Right cardiac atrium (tissue), 5 donors: ENCODE measurements around the gene NR1D1. TPM values are rescaled to one million over a fixed set of nuclear protein-coding genes. Genes with fewer than 3 reads are reported as not detected.
A peak's percentile ranks its signal among the peaks of the same experiment; 100 is the strongest.

Experiments used
- ATAC-seq, 2 donors: fragments of 200-7000 bp; cut with Tn5 transposase; one replicate each; pipeline versions ENCODE4 v1.8.0 to v1.9.1; 2020; ENCODE audit warnings: moderate library complexity in 2 of 2, mild to moderate bottlenecking in 1 of 2
- DNase-seq, 3 donors: peaks; one replicate each; pipeline ENCODE4 v3.0.0-alpha.2; 2020
- H3K27ac ChIP-seq: one replicate; pipeline ENCODE4 v1.5.1; 2013; ENCODE audit warnings: mild to moderate bottlenecking, low read length, control low read depth, moderate library complexity
- H3K27me3 ChIP-seq: one replicate; pipeline ENCODE4 v1.6.1; 2013; ENCODE audit not compliant: control insufficient read depth, insufficient read depth
- H3K4me1 ChIP-seq: one replicate; pipeline ENCODE4 v1.6.1; 2013; ENCODE audit warnings: low read length; ENCODE audit not compliant: control insufficient read depth, insufficient read depth
- H3K4me3 ChIP-seq: one replicate; pipeline ENCODE4 v1.5.1; 2013; ENCODE audit warnings: low read length, control low read depth
- H3K9me3 ChIP-seq: one replicate; pipeline ENCODE4 v1.6.1; 2013; ENCODE audit warnings: low read length; ENCODE audit not compliant: control insufficient read depth
- WGBS: extraction: QIAGEN DNeasy Blood & Tissue Kit; methylation state at CpG from one replicate; pipeline ENCODE4 v1.1.7; 2013; 5-methylcytosine and 5-hydroxymethylcytosine counted together
- intact Hi-C, 4 donors: fragments of 100-400 bp; cut with DNase I; formaldehyde crosslinking; loops; one replicate each; pipeline versions ENCODE4 v1.11.0 to v1.14.0; 2022 to 2023
- polyA plus RNA-seq: library from polyadenylated mRNA; stranded (reverse); fragments of 200-250 nt; gene quantifications from one replicate; pipeline ENCODE4 v1.2.3, GENCODE V29; 2013
- total RNA-seq, 4 donors: library from RNA; stranded (reverse); fragmentation: NEBNext Ultra II Directional; extraction: Animal tissue kit (Norgen Biotek cat#: 25700); gene quantifications; one replicate each; pipeline ENCODE4 v1.2.1, GENCODE V29; 2021
- donor health status: healthy with polysubstance abuse.
- donor health status: DM: no; HTN: yes; CAD: no.
- donor health status: DM: no; HTN: no; CAD: no.
- donor health status: DM: no; HTN: yes; CAD: no; lungs with severe emphysema.
- donor health status: DM: yes; HTN: yes; CAD: no.

NR1D1 gene
- total and polyA plus RNA-seq, 5 donors = 10.2 to 25.1 (median 16.4) TPM

DNA sequence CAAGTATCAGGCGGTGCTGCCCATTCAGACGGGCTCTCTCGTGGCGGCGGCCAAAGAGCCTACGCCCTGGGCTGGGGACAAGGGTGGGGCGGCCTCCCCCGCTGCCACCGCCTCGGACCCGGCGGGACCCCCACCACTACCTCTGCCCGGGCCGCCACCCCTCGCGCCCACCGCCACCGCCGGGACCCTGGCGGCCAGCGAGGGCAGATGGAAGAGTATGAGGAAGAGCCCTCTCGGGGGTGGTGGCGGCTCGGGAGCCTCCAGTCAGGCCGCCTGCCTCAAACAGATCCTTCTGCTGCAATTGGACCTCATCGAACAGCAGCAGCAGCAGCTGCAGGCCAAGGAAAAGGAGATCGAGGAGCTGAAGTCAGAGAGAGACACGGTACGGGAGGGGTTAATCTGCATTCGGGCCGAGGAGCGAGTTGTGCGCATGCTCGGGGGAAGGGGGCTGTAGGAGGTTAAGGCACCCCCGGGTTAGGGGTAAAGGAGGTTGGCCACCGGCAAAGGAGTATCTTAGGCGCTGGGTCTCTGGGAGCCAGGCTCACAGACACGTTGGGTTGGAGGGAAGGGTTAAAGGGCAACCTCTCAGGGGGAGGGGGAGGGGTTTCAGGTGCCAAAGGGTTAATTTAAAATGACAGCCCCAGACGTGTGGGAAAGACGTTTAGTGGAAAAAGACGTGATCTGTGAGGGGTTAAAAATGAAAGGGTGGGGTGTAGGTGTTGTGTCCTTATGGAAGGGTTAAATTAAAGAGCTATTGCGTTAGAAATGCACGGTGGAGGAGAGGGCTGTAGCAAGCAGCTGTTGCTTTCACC lies 22.8 kb upstream of the NR1D1 start:
- Histone ChIP-seq H3K27ac (peak overlapping the region; percentile 85), H3K9me3 (no peaks in the 10 kb centered on the region), H3K4me1 (no peaks in the 10 kb centered on the region), H3K27me3 (no peaks in the 10 kb centered on the region), H3K4me3 (peak overlapping the region; percentile 69)
- peak; percentile 10 to 29 for ATAC-seq
- DNase-seq = peak; percentile 49 to 79 (median 75)
- intact Hi-C loops = no loop called here
- WGBS = under 1% methylated on average over 43 of the region's 43 CpGs

DNA sequence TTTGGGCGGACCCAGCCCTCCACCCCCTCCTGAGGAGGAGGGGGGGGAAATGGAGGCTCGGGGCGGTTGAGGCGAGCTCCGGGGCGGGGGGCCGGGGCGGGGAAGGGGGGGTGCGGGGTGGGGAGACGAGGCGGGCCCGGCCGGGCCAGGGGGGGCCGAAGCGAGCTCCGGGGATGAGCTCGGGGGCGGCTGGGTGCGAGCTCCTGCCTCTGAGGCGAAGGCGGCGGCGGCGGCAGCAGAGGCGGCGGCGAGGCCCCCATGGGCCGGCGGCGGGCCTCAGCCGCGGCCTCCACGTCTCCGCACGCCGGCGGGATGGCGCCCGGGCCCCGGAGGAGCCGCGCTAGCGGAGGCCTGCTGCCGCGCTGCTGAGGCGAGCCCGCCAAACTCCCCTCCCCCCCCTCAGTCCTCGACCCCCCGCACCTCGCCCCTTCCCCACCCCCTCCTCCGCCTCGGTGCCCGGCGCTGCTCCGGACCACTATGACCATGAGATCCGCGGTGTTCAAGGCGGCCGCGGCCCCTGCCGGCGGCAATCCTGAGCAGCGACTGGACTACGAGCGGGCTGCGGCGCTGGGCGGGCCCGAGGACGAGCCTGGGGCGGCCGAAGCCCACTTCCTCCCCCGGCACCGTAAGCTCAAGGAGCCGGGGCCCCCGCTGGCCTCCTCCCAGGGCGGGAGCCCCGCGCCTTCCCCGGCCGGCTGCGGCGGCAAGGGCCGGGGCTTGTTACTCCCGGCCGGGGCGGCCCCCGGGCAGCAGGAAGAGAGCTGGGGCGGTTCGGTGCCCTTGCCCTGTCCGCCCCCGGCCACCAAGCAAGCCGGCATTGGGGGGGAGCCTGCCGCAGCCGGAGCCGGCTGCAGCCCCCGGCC lies 22.0 kb upstream of the NR1D1 start:
- Histone ChIP-seq H3K4me1 (no peaks in the 10 kb centered on the region), H3K27ac (peak overlapping the region; percentile 85), H3K4me3 (peak overlapping the region; percentile 69), H3K27me3 (no peaks in the 10 kb centered on the region), H3K9me3 (no peaks in the 10 kb centered on the region)
- intact Hi-C loops = no loop called here
- peak; percentile 56 to 64 for ATAC-seq
- DNase-seq = peak; percentile 69 to 85 (median 84)
- under 1% methylated on average over 96 of the region's 97 CpGs for WGBS

DNA sequence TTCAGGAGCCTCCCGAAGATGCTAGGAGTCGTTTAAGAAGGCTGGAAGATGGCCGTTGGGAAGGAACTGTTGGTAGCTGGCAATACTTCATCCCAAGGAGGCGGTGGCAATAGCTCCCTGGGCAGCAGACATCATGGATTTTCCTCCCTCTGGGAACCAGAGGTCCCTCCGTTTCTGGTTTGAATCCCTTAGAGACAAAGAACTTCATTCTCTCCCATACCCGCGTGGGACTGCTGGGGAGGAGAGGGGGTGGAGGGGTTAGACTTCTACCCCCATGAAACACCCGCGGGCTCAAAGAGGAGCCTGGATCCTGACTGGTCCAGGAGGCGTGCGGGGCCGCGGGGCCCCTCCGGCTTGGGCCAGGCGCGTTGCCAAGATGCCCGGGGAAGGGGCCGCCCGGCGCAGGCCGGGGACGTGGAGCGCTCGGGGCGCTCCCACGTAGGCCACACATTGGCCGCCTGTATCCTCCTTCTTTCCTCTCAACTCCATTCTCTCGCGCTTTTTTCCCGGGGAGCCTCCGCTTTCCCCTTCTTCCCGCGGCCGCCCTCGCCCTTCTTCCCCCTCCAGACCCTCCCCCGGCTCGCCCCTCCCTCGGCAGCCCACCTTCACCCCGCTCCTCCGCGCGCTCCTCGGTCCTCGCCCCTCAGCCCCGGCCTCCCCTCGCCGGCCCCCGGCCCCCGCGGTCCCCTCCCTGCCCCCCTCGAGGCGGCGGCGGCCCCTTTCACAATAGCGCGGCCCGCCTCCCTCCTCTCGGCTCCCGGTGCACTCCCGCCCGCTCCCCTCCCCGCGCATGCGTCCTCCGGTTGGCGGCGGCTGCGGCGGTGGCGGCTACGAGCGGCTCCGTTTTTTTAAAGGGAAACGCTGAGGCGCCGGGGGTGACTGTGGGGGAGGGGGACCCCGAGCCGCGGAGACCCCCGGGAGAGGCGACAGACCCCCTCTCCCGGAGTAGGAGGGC lies 21.1 kb upstream of the NR1D1 start, which contains the start of gene MSL1:
MSL1 (plus strand) TSS at position 791 of the 955 bp plus-strand sequence. CDS start 642 bp downstream, outside the sequence.
- DNase-seq (peak; percentile 89 to 97 (median 96)), ATAC-seq (peak; percentile 92)
- intact Hi-C loops = no loop called here
- peak within 1 kb of the TSS; percentile 69 for H3K4me3 ChIP-seq
- peak within 1 kb of the TSS; percentile 95 for H3K27ac ChIP-seq
- no peaks in the 10 kb centered on the region for H3K27me3 ChIP-seq
- no peaks in the 10 kb centered on the region for H3K4me1 ChIP-seq
- H3K9me3 ChIP-seq = no peaks in the 10 kb centered on the region
- 1% methylated on average over 82 of the region's 82 CpGs for WGBS

DNA sequence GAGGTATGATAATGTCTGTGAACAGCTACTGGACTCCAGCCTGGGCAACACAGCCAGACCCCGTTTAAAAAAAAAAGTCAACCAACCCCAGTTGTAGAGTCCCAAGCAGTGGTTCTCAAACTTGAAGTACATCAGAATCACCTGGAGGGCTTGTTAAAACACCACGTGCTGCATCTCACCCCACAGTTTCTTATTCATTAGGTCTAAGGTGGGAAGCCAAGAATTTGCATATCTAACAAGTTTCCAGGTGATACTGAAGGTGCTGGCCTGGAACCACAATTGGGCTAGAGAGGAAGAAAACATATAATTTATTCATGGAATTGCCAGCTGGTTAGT lies 14.7 kb upstream of the NR1D1 start:
- Histone ChIP-seq H3K27me3 (no peaks in the 10 kb centered on the region), H3K4me3 (no peak overlapping the region), H3K4me1 (peaks cover 11% of the 10 kb centered on the region), H3K27ac (no peak overlapping the region), H3K9me3 (no peaks in the 10 kb centered on the region)
- DNase-seq = no peak
- 54% methylated on average over 2 of the region's 2 CpGs for WGBS
- intact Hi-C loops = no loop called here
- ATAC-seq = no peak

DNA sequence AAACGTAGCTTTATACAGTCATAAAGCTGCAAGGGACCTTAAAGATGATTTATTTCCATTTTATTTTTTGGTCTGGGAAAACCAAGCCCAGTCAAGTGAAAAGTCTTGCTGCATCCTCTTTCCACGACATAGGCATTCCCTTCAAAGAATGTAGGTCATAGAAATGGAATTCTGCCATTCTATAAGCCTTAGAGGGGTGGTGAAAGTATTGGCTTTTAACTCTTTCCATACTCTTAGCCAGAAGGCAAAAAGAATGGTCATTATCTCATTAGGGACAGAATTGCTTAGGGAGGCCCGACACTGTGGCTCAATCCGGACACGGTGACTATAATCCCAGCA lies 13.5 kb upstream of the NR1D1 start:
- no peak for ATAC-seq
- Histone ChIP-seq H3K4me1 (peaks cover 11% of the 10 kb centered on the region), H3K9me3 (no peaks in the 10 kb centered on the region), H3K4me3 (no peak overlapping the region), H3K27ac (peak overlapping the region; percentile 95), H3K27me3 (no peaks in the 10 kb centered on the region)
- intact Hi-C loops = loop anchor here in 3 of 4 donors (5.0 kb wide), 2 partner anchors 47 to 53 kb away; no protein-coding TSS in a partner anchor
- WGBS = 32% methylated on average over 5 of the region's 5 CpGs
- no peak for DNase-seq

DNA sequence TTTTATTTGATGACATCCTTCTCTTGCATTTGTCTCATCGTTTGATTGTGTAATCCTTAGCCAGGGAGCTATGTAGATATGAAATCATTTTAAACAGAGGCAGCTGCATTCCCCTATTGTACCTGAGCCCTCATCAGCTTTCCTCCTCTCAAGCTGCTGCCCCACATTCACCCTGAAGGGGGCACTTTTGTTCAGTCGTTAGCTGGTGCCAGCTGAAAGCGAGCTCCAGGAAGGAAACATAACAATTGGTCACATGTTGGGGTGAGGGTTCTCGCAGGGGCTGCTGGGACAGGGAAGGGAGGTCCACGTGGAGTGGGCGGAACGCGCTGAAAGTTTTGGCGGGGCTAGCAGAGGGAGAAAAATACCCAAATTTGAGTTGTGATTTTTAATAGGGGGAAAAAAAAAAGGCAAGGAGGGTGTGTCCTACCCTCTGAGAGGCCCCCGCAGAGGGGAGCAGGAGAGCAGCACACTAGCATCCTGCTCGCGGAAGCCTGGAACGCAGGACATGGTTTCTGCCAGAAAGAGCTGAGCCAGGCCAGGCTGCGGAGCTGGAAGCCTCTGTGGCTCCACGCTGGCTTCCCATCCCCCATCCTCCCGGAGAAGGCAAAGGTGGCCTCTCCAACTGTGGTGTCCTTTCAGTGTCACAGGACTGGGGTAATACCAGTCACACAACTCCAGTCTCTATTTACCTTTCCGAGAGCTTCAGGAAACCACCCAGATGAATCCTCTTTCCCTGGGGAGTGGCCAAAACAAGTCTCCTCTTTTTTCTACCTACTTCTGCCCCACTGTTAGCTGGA lies 12.9 kb upstream of the NR1D1 start:
- H3K4me3 ChIP-seq = peak overlapping the region; percentile 67
- DNase-seq (peak; percentile 91 to 96 (median 95)), ATAC-seq (peak; percentile 76 to 79)
- H3K4me1 ChIP-seq = peaks cover 11% of the 10 kb centered on the region
- H3K27me3 ChIP-seq = no peaks in the 10 kb centered on the region
- H3K27ac ChIP-seq = peak overlapping the region; percentile 95
- no peaks in the 10 kb centered on the region for H3K9me3 ChIP-seq
- 0% methylated on average over 17 of the region's 17 CpGs for WGBS
- intact Hi-C loops = loop anchor here in 3 of 4 donors (5.0 kb wide), 2 partner anchors 46 to 54 kb away; no protein-coding TSS in a partner anchor

DNA sequence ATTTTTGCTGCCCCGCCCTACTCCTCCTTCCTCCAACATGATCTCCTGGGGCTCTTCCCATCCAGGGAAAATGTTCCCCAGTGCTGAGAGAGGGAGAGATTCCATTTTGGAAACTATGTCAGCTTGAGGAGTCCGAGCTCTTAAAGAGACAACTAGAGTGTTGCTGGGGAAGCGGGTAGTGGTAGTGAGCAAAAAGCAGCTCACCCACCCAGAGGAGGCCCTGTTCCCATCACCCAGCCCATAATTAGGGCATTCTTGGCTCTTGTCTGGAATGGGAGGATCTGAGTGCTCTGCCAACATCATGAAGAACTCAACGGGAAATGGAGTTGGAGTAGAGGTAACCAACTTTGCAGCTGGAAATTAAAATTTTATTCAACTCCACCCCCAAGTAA lies 12.3 kb upstream of the NR1D1 start:
- DNase-seq = peak in 1 of 3 donors; percentile 49

DNA sequence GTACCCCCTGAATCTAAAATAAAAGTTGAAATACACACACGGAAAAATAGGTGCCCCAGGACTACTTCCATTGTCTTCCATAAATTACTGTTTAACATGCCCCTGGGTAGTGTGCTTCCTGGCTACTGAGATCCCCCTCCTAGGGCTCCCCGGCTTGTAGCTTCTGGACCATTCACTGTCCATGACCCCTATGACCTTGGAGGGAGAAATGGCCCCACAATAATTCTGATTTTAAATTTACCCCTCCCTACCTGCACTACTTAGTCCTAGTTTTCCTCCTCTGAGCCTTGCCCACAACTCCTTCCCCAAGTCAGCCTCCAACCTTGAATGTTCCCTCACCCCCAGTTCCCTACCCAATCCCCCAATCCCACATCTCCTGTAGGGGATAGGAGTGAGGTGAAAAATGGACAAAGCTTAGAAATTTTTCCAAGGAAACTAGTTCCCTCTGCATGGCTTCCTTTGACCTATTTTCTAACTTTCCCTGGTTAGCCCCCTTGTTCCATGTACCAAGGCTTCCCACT lies 11.9 kb upstream of the NR1D1 start:
- peak overlapping the region; percentile 87 for H3K27ac ChIP-seq
- no peak for ATAC-seq
- intact Hi-C loops = loop anchor here in 3 of 4 donors (5.0 kb wide), 2 partner anchors 45 to 55 kb away; no protein-coding TSS in a partner anchor
- DNase-seq = no peak
- 24% methylated on average over 2 of the region's 2 CpGs for WGBS
- peaks cover 20% of the 10 kb centered on the region for H3K4me1 ChIP-seq
- no peaks in the 10 kb centered on the region for H3K9me3 ChIP-seq
- no peaks in the 10 kb centered on the region for H3K27me3 ChIP-seq
- no peak overlapping the region for H3K4me3 ChIP-seq

More for the DNA sequence above, 12.3 kb upstream of the NR1D1 start:
- H3K9me3 ChIP-seq = no peaks in the 10 kb centered on the region
- no peak overlapping the region for H3K4me3 ChIP-seq
- H3K27ac ChIP-seq = peak overlapping the region; percentile 87
- intact Hi-C loops = loop anchor here in 3 of 4 donors (5.0 kb wide), 2 partner anchors 45 to 55 kb away; no protein-coding TSS in a partner anchor
- ATAC-seq = peak in 1 of 2 donors; percentile 1
- H3K4me1 ChIP-seq = peaks cover 15% of the 10 kb centered on the region
- no peaks in the 10 kb centered on the region for H3K27me3 ChIP-seq
- WGBS = 29% methylated on average over 4 of the region's 4 CpGs

DNA sequence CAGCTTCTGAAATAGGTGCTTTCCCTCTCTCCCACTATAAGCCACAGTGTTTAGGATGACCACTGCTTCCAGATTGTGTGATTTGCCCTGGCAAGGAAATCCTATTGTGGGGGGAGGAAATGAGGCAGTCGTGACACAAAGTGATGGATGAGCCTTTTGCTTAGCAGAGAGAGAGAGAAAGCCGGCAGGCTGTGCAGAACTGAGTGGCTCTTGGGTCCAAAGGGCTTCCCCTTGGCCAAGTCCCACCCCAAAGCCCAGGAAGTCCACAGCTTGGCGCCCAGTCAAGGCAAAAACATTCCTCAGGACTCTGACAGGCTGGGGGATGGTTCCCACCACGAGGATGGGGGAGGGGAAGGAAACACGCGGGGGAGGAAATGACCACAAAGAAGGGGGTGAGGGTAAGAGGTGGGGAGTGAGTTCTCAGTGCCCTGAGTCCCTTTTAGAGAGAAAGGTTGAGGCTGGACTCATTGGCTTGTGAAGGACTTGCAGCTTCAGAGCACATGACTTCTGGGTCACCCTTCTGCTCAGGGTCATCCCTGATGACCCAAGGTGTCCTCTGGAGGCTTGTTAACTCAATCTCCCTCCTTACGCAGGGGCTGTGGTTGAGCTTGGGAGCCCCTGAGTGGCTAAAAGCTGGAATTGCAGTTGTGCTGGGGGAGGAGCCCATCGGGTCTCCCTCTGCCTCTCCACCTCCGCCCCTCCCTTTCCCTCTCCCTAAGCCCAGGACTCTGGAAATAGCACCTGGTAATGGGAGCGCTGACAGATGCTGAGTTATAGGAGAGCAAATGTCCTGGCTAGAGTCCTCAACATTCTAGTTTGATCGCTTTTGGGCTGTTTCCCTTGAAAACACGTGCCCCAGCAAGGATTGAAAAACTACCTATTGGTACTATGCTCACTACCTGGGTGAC lies 11.1 kb upstream of the NR1D1 start:
- ATAC-seq (peak; percentile 75 to 78), DNase-seq (peak; percentile 93 to 96 (median 96))
- intact Hi-C loops = loop anchor here in 3 of 4 donors (5.0 kb wide), 2 partner anchors 44 to 56 kb away; no protein-coding TSS in a partner anchor
- Histone ChIP-seq H3K4me1 (peaks cover 22% of the 10 kb centered on the region), H3K27me3 (no peaks in the 10 kb centered on the region), H3K27ac (peak overlapping the region; percentile 87), H3K4me3 (no peak overlapping the region), H3K9me3 (no peaks in the 10 kb centered on the region)
- under 1% methylated on average over 12 of the region's 12 CpGs for WGBS
